AG04450 (cell line): ENCODE data around the gene MKNK1. TPM values are rescaled to one million over a fixed set of nuclear protein-coding genes. Genes with fewer than 3 reads are reported as not detected.

Source experiments
- CTCF ChIA-PET: fragments of 300-600, 350-600 bp; formaldehyde crosslinking; extraction: SDS; loops from one replicate; lab custom pipeline; 2022; ENCODE audit warnings: antibody characterized with exemption, inconsistent platforms; lab: Charles Lee
- POLR2A ChIA-PET: fragments of 350-600 bp; formaldehyde crosslinking; extraction: SDS; loops from one replicate; lab custom pipeline; 2021; ENCODE audit warnings: antibody characterized with exemption, inconsistent platforms; lab: Yijun Ruan, JAX
- DNase-seq: peaks from one replicate; pipeline ENCODE4 v3.0.0-alpha.2; 2011; ENCODE audit warnings: low read depth, low spot score
- H3K27ac ChIP-seq: one replicate; pipeline ENCODE4 v1.5.1; 2012; ENCODE audit warnings: low read depth, low read length, control low read depth
- H3K27me3 ChIP-seq: one replicate; pipeline ENCODE4 v1.6.0; 2012; ENCODE audit warnings: low read length; ENCODE audit not compliant: control insufficient read depth, insufficient read depth
- H3K4me3 ChIP-seq: 2 replicates; pipeline ENCODE4 v1.5.1; 2011; ENCODE audit warnings: mild to moderate bottlenecking, low read depth, low read length, control low read depth
- H3K9me3 ChIP-seq: 2 replicates; pipeline ENCODE4 v1.5.1; 2012; ENCODE audit warnings: low read length; ENCODE audit not compliant: control insufficient read depth, insufficient read depth
- polyA plus RNA-seq: library from polyadenylated mRNA; depleted of rRNA; stranded (reverse); fragments of >200 nt; gene quantifications from 2 replicates; pipeline ENCODE4 v1.2.3, GENCODE V29; 2011
- TF ChIP-seq, protein P1 (sequence below): IDR thresholded peaks from 2 replicates; pipeline ENCODE4 v1.5.1; 2011; ENCODE audit warnings: low read depth, low read length, control low read depth, inconsistent platforms

The MKNK1 gene
- polyA plus RNA-seq, 1 experiment: 41.5 TPM

DNA sequence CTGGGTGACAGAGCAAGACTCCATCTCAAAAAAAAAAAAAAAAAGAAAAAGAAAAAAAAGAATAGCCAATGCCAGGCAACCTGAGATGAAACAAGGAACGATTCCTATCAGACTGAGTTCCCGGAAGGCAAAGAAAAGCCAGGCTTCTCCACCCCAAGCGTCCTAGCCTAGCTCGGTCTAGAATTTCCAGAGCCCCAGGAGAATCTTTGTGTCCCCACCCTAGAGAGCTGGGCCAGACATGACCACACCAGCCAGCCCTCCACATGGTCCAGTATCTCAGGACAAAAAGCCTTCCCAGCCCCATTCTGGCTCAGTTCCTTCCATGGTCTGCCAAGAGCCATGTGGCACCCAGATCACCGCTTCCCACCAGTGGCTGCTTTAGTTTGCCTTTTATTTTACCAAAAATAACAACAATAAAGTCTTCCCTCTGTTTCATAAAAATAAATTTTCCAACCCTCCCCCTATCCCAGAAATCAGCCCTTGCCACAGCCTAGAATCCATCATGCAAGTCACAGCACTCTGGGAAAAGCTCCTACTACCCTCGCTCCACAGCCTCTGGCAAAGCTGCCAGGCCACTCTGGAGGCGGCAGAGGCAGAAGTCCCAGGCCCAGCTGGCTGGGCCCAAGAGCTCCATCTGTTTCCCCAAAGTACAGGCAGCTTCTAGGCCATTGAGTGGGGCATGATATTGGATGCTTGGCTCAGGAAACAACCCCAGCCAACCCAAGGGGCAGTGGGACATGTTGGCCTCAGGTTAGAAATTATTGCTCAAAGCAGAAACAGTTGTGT is 3.5 kb upstream of the MKNK1 start:
- H3K9me3 ChIP-seq: no peaks in the 10 kb centered on the region; the same call in 1 of the 2 replicates
- H3K27me3 ChIP-seq: no peaks in the 10 kb centered on the region
- no peak overlapping the region for H3K4me3 ChIP-seq
- DNase-seq: no peak
- TF ChIP-seq, protein P1, sequence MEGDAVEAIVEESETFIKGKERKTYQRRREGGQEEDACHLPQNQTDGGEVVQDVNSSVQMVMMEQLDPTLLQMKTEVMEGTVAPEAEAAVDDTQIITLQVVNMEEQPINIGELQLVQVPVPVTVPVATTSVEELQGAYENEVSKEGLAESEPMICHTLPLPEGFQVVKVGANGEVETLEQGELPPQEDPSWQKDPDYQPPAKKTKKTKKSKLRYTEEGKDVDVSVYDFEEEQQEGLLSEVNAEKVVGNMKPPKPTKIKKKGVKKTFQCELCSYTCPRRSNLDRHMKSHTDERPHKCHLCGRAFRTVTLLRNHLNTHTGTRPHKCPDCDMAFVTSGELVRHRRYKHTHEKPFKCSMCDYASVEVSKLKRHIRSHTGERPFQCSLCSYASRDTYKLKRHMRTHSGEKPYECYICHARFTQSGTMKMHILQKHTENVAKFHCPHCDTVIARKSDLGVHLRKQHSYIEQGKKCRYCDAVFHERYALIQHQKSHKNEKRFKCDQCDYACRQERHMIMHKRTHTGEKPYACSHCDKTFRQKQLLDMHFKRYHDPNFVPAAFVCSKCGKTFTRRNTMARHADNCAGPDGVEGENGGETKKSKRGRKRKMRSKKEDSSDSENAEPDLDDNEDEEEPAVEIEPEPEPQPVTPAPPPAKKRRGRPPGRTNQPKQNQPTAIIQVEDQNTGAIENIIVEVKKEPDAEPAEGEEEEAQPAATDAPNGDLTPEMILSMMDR: no peak
- CTCF ChIA-PET: interaction anchor here (0.6 kb wide), 1 partner anchor 203 kb away, joined by 3 read pairs; no protein-coding TSS in a partner anchor
- POLR2A ChIA-PET: no interaction called here
- H3K27ac ChIP-seq: no peak overlapping the region

DNA sequence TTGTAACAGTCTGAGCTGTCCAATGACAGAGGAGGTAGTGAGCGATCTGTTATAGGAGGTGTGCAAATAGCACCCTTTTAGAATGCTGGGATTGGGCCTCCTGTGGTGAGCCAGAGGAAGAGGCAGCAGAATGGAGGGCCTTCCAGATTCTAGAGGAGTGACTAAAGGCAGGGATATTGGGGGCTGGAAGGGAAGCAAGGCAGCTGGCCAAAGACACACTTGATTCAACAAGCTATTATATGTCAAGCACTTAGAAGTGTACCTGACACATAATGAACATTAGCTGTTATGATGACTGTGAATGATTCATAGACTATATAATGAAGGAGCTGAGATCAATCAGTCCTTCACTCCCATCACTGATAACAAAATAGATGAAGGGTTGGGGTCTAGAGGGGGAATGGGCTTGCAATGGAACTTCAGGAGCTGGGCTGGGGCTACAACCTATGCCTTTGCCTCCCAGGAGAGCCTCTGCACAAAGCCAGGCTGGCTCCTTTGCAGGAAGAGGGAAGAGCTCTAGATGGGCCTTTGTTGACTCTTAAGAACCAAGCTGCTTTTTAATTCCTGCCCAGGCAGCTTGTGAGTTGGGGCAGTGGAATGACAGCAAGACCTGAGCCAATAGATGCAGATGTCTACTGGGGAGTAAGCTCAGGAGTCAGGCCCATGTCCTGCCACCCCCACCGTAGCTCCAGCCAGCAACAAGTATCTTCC is 2.3 kb upstream of the MKNK1 start:
- Histone ChIP-seq H3K27ac (no peak overlapping the region), H3K27me3 (no peaks in the 10 kb centered on the region), H3K9me3 (no peaks in the 10 kb centered on the region; the same call in 1 of the 2 replicates), H3K4me3 (no peak overlapping the region)
- CTCF ChIA-PET: interaction anchor here (1.2 kb wide), 1 partner anchor 160 kb away, joined by 3 read pairs; no protein-coding TSS in a partner anchor
- TF ChIP-seq, protein P1: no peak
- POLR2A ChIA-PET: interaction anchor here (1.2 kb wide), 1 partner anchor 9 kb away, joined by 10 read pairs; the partner anchor contains the start of gene MOB3C
- no peak for DNase-seq

DNA sequence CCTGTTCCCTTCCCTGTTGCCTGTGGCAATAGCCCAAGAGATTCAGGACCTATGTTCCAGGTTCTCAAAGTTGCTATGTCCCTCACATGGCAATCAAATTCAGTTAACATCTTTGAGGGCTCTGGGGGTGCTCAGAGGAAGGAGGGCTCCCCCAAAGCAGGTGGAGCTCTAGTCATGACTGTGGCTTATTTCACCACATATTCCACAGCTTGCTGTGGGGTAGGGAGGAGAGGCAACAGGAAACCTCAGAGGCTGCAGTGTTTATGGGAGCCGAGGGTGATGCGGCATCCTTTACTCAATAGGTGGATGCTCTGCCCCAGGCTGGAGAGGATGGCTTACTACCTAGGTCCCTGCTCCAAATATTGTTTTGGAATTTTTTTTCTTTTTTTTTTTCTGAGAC is 1.2 kb upstream of the MKNK1 start:
- Histone ChIP-seq H3K27ac (no peak overlapping the region), H3K27me3 (no peaks in the 10 kb centered on the region), H3K4me3 (no peak overlapping the region), H3K9me3 (no peaks in the 10 kb centered on the region; the same call in 1 of the 2 replicates)
- DNase-seq: no peak
- ChIA-PET POLR2A (interaction anchor here (0.7 to 1.6 kb wide), 2 partner anchors 8 to 60 kb away, joined by 4 to 10 read pairs; no protein-coding TSS in a partner anchor), CTCF (interaction anchor here (0.7 to 1.9 kb wide), 4 partner anchors 9 to 120 kb away, joined by 3 to 5 read pairs (median 4); no protein-coding TSS in a partner anchor)
- TF ChIP-seq, protein P1: no peak

DNA sequence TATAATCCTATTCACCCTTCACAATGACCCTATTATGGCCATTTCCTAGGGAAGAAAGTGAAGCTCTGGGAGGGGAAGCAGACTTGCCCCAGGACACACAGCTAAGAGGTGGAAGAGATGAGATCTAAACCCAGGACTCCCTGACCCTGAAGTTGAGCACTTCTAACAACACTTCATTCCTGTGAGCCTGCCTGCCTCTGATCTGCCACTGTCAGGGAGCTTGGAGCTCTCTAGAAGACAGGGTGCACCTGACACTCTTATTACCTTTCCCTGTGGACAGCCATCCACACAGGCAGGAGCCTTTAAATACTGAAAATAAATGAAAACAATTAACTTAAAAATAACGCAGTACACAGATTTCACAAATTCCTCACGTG is 599 bp downstream of the MKNK1 start:
- DNase-seq: no peak
- H3K27me3 ChIP-seq: no peaks in the 10 kb centered on the region
- H3K4me3 ChIP-seq: peak overlapping the region; percentile 98
- POLR2A ChIA-PET: interaction anchor here (1.9 kb wide), 1 partner anchor 13 kb away, joined by 21 read pairs; the partner anchor contains the start of gene MOB3C
- no peak overlapping the region for H3K27ac ChIP-seq
- TF ChIP-seq, protein P1: no peak
- no peaks in the 10 kb centered on the region; the same call in 1 of the 2 replicates for H3K9me3 ChIP-seq
- CTCF ChIA-PET: interaction anchor here (0.5 to 2.2 kb wide), 5 partner anchors 11 to 731 kb away, joined by 3 to 7 read pairs (median 5); no protein-coding TSS in a partner anchor
